OCI-LY3 (cell line): ENCODE data around the gene SGPP1.

Experiments used
- H2AFZ ChIP-seq: fragments of 200-600, 300-600 bp; shearing (Covaris generic); 2 replicates; pipeline ENCODE4 v1.6.0; 2014; ENCODE audit warnings: antibody characterized with exemption, low read depth, low read length
- H3K27ac ChIP-seq: fragments of 200-600, 300-600 bp; sonication (generic); 2 replicates; pipeline ENCODE4 v1.5.1; 2014; ENCODE audit warnings: mild to moderate bottlenecking, low read length, moderate library complexity, mixed read lengths
- H3K27me3 ChIP-seq: fragments of 200-600, 300-600 bp; sonication (generic); 2 replicates; pipeline ENCODE4 v1.6.1; 2014; ENCODE audit warnings: low read depth, low read length, mixed read lengths
- H3K36me3 ChIP-seq: fragments of 200-600, 300-600 bp; sonication (generic); replicated peaks from 2 replicates; pipeline ENCODE3; 2014; ENCODE audit warnings: low read depth, low read length, mixed read lengths
- H3K4me1 ChIP-seq: fragments of 300-600, 200-600 bp; sonication (generic); 2 replicates; pipeline ENCODE4 v1.6.1; 2014; ENCODE audit warnings: low read length, mixed read lengths
- H3K4me2 ChIP-seq: fragments of 200-600, 300-600 bp; sonication (generic); 2 replicates; pipeline ENCODE4 v1.6.1; 2014; ENCODE audit warnings: low read length, mixed read lengths
- H3K4me3 ChIP-seq: fragments of 300-600, 200-600 bp; sonication (generic); 2 replicates; pipeline ENCODE4 v1.5.1; 2014; ENCODE audit warnings: antibody characterized with exemption, mild to moderate bottlenecking, low read length, moderate library complexity
- H3K79me2 ChIP-seq: fragments of 300-600, 200-600 bp; shearing (Covaris generic); 2 replicates; pipeline ENCODE4 v1.6.1; 2014; ENCODE audit warnings: mild to moderate bottlenecking, low read length, mixed read lengths
- H3K9ac ChIP-seq: fragments of 300-600, 200-600 bp; shearing (Covaris generic); 2 replicates; pipeline ENCODE4 v1.6.0; 2014; ENCODE audit warnings: mild to moderate bottlenecking, low read length, moderate library complexity
- H3K9me3 ChIP-seq: fragments of 200-600, 300-600 bp; shearing (Covaris generic); 2 replicates; pipeline ENCODE4 v1.6.1; 2014; ENCODE audit warnings: low read length, mixed read lengths; ENCODE audit not compliant: insufficient read depth
- H4K20me1 ChIP-seq: fragments of 200-600, 300-600 bp; sonication (generic); 2 replicates; pipeline ENCODE4 v1.6.1; 2016; ENCODE audit warnings: low read length, mixed read lengths; ENCODE audit not compliant: insufficient read depth
- EZH2phosphoT487 ChIP-seq: fragments of 200-600 bp; shearing (Covaris generic); IDR thresholded peaks from 2 replicates; pipeline ENCODE4 v1.6.1; 2018; ENCODE audit warnings: antibody characterized with exemption, mixed run types, low read depth
- TF ChIP-seq, protein P1 (sequence below): fragments of 200-600, 300-600 bp; sonication (generic); IDR thresholded peaks from 2 replicates; pipeline ENCODE4 v1.5.1; 2014; ENCODE audit warnings: antibody characterized with exemption, low read length, low read depth

The SGPP1 gene

DNA sequence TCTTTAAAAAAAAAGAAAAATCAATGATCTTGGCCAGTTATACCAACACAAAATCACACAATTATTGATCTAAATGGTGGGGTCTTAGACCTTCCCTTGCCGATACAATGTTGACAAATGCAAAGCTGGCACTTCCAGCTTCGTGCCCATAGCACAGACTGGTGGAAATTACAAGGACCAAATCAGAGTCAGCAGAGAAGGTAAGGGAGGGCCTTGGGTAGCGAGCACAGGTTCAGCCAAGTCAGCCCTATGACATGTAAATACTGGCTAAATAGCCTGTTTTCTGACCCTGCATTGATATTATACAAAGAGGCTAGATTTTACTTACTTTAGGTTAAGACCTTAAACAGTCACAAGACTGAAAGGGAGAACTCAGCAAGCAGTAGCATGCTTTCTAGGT is 55.9 kb downstream of the SGPP1 start:
- no peak for TF ChIP-seq EZH2phosphoT487
- TF ChIP-seq, protein P1, sequence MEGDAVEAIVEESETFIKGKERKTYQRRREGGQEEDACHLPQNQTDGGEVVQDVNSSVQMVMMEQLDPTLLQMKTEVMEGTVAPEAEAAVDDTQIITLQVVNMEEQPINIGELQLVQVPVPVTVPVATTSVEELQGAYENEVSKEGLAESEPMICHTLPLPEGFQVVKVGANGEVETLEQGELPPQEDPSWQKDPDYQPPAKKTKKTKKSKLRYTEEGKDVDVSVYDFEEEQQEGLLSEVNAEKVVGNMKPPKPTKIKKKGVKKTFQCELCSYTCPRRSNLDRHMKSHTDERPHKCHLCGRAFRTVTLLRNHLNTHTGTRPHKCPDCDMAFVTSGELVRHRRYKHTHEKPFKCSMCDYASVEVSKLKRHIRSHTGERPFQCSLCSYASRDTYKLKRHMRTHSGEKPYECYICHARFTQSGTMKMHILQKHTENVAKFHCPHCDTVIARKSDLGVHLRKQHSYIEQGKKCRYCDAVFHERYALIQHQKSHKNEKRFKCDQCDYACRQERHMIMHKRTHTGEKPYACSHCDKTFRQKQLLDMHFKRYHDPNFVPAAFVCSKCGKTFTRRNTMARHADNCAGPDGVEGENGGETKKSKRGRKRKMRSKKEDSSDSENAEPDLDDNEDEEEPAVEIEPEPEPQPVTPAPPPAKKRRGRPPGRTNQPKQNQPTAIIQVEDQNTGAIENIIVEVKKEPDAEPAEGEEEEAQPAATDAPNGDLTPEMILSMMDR, result no peak
- H3K27ac ChIP-seq, result peak overlapping the region; percentile 18; the same call in 1 of the 2 replicates

DNA sequence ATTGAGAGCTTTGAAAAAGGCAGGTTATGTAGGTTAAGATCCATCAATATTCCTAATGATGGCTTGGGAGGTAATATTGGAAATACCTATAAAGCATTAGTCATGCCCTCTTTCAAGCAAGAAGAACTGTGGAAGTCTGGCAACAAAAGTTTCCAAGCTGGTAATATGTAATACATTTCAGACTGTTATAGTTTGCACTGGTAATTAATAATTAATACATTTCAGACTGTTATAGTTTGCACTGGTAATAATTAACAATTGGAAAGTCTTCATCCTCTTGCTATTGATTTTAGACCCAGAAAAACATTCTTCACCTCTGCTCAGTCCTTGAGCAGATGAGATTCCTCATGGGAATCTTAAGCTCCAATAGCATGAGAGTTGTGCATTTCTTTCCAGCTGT is 57.2 kb downstream of the SGPP1 start:
- H3K4me1 ChIP-seq, result peaks cover 25% of the 10 kb centered on the region
- H3K79me2 ChIP-seq, result no peaks in the 10 kb centered on the region
- H3K9me3 ChIP-seq, result no peaks in the 10 kb centered on the region
- H4K20me1 ChIP-seq, result no peaks in the 10 kb centered on the region
- H3K36me3 ChIP-seq, result no peaks in the 10 kb centered on the region
- TF ChIP-seq, protein P1, result no peak
- no peak for TF ChIP-seq EZH2phosphoT487
- no peak overlapping the region for H3K4me2 ChIP-seq
- H3K4me3 ChIP-seq, result no peak overlapping the region
- H3K9ac ChIP-seq, result no peak overlapping the region
- H3K27ac ChIP-seq, result no peak overlapping the region
- H3K27me3 ChIP-seq, result no peaks in the 10 kb centered on the region
- no peak overlapping the region for H2AFZ ChIP-seq

More for the DNA sequence above, 55.9 kb downstream of the SGPP1 start:
- peak overlapping the region; percentile 48 for H3K4me2 ChIP-seq
- no peaks in the 10 kb centered on the region for H3K27me3 ChIP-seq
- peak overlapping the region; percentile 20; the same call in 1 of the 2 replicates for H3K4me3 ChIP-seq
- no peaks in the 10 kb centered on the region for H4K20me1 ChIP-seq
- no peaks in the 10 kb centered on the region for H3K9me3 ChIP-seq
- no peak overlapping the region for H2AFZ ChIP-seq
- H3K4me1 ChIP-seq, result peaks cover 25% of the 10 kb centered on the region
- H3K36me3 ChIP-seq, result no peaks in the 10 kb centered on the region
- no peaks in the 10 kb centered on the region for H3K79me2 ChIP-seq
- H3K9ac ChIP-seq, result no peak overlapping the region; the same call in 1 of the 2 replicates

- no peaks in the 10 kb centered on the region for H3K27me3 ChIP-seq
- no peak overlapping the region for H3K9ac ChIP-seq
- H3K27ac ChIP-seq, result no peak overlapping the region
- no peak overlapping the region for H2AFZ ChIP-seq
- H3K36me3 ChIP-seq, result no peaks in the 10 kb centered on the region
- no peak for TF ChIP-seq EZH2phosphoT487
- TF ChIP-seq, protein P1, result no peak
- H3K4me3 ChIP-seq, result no peak overlapping the region
- H3K4me2 ChIP-seq, result no peak overlapping the region
- H3K79me2 ChIP-seq, result no peaks in the 10 kb centered on the region
- H3K4me1 ChIP-seq, result peaks cover 7% of the 10 kb centered on the region
- H3K9me3 ChIP-seq, result no peaks in the 10 kb centered on the region
- no peaks in the 10 kb centered on the region for H4K20me1 ChIP-seq
Measured at GRCh38 chr14:63666335-63666734, 61.5 kb downstream of the SGPP1 start.

GRCh38 chr14:63663428-63664341 is 64.2 kb downstream of the SGPP1 start:
- H3K9ac ChIP-seq, result no peak overlapping the region
- H2AFZ ChIP-seq, result no peak overlapping the region
- no peak overlapping the region for H3K4me2 ChIP-seq
- H3K4me3 ChIP-seq, result no peak overlapping the region
- H4K20me1 ChIP-seq, result no peaks in the 10 kb centered on the region
- H3K9me3 ChIP-seq, result no peaks in the 10 kb centered on the region
- TF ChIP-seq EZH2phosphoT487, result no peak
- TF ChIP-seq, protein P1, result no peak
- no peaks in the 10 kb centered on the region for H3K27me3 ChIP-seq
- H3K4me1 ChIP-seq, result no peaks in the 10 kb centered on the region
- H3K79me2 ChIP-seq, result no peaks in the 10 kb centered on the region
- no peak overlapping the region for H3K27ac ChIP-seq
- H3K36me3 ChIP-seq, result no peaks in the 10 kb centered on the region
